OCI-LY3 (cell line): ENCODE data around the gene MBOAT7.

ENCODE experiments used
- H2AFZ ChIP-seq: fragments of 200-600, 300-600 bp; shearing (Covaris generic); 2 replicates; pipeline ENCODE4 v1.6.0; 2014; ENCODE audit warnings: antibody characterized with exemption, low read depth, low read length
- H3K27ac ChIP-seq: fragments of 200-600, 300-600 bp; sonication (generic); 2 replicates; pipeline ENCODE4 v1.5.1; 2014; ENCODE audit warnings: mild to moderate bottlenecking, low read length, moderate library complexity, mixed read lengths
- H3K27me3 ChIP-seq: fragments of 200-600, 300-600 bp; sonication (generic); 2 replicates; pipeline ENCODE4 v1.6.1; 2014; ENCODE audit warnings: low read depth, low read length, mixed read lengths
- H3K36me3 ChIP-seq: fragments of 200-600, 300-600 bp; sonication (generic); replicated peaks from 2 replicates; pipeline ENCODE3; 2014; ENCODE audit warnings: low read depth, low read length, mixed read lengths
- H3K4me1 ChIP-seq: fragments of 300-600, 200-600 bp; sonication (generic); 2 replicates; pipeline ENCODE4 v1.6.1; 2014; ENCODE audit warnings: low read length, mixed read lengths
- H3K4me2 ChIP-seq: fragments of 200-600, 300-600 bp; sonication (generic); 2 replicates; pipeline ENCODE4 v1.6.1; 2014; ENCODE audit warnings: low read length, mixed read lengths
- H3K4me3 ChIP-seq: fragments of 300-600, 200-600 bp; sonication (generic); 2 replicates; pipeline ENCODE4 v1.5.1; 2014; ENCODE audit warnings: antibody characterized with exemption, mild to moderate bottlenecking, low read length, moderate library complexity
- H3K79me2 ChIP-seq: fragments of 300-600, 200-600 bp; shearing (Covaris generic); 2 replicates; pipeline ENCODE4 v1.6.1; 2014; ENCODE audit warnings: mild to moderate bottlenecking, low read length, mixed read lengths
- H3K9ac ChIP-seq: fragments of 300-600, 200-600 bp; shearing (Covaris generic); 2 replicates; pipeline ENCODE4 v1.6.0; 2014; ENCODE audit warnings: mild to moderate bottlenecking, low read length, moderate library complexity
- H3K9me3 ChIP-seq: fragments of 200-600, 300-600 bp; shearing (Covaris generic); 2 replicates; pipeline ENCODE4 v1.6.1; 2014; ENCODE audit warnings: low read length, mixed read lengths; ENCODE audit not compliant: insufficient read depth
- H4K20me1 ChIP-seq: fragments of 200-600, 300-600 bp; sonication (generic); 2 replicates; pipeline ENCODE4 v1.6.1; 2016; ENCODE audit warnings: low read length, mixed read lengths; ENCODE audit not compliant: insufficient read depth
- EZH2phosphoT487 ChIP-seq: fragments of 200-600 bp; shearing (Covaris generic); IDR thresholded peaks from 2 replicates; pipeline ENCODE4 v1.6.1; 2018; ENCODE audit warnings: antibody characterized with exemption, mixed run types, low read depth
- TF ChIP-seq, protein P1 (sequence below): fragments of 200-600, 300-600 bp; sonication (generic); IDR thresholded peaks from 2 replicates; pipeline ENCODE4 v1.5.1; 2014; ENCODE audit warnings: antibody characterized with exemption, low read length, low read depth

The MBOAT7 gene

GRCh38 chr19:54168174-54168917 is 21.0 kb downstream of the MBOAT7 start:
- Histone ChIP-seq H3K27me3 (no peaks in the 10 kb centered on the region), H3K9me3 (no peaks in the 10 kb centered on the region), H2AFZ (peak overlapping the region; percentile 53; the same call in 1 of the 2 replicates), H3K36me3 (no peaks in the 10 kb centered on the region), H3K4me3 (peak overlapping the region; percentile 60), H3K4me2 (peak overlapping the region; percentile 72), H4K20me1 (no peaks in the 10 kb centered on the region), H3K9ac (peak overlapping the region; percentile 20; the same call in 1 of the 2 replicates), H3K79me2 (no peaks in the 10 kb centered on the region), H3K4me1 (peaks cover 7% of the 10 kb centered on the region; the same call in 1 of the 2 replicates), H3K27ac (no peak overlapping the region)
- TF ChIP-seq, protein P1, sequence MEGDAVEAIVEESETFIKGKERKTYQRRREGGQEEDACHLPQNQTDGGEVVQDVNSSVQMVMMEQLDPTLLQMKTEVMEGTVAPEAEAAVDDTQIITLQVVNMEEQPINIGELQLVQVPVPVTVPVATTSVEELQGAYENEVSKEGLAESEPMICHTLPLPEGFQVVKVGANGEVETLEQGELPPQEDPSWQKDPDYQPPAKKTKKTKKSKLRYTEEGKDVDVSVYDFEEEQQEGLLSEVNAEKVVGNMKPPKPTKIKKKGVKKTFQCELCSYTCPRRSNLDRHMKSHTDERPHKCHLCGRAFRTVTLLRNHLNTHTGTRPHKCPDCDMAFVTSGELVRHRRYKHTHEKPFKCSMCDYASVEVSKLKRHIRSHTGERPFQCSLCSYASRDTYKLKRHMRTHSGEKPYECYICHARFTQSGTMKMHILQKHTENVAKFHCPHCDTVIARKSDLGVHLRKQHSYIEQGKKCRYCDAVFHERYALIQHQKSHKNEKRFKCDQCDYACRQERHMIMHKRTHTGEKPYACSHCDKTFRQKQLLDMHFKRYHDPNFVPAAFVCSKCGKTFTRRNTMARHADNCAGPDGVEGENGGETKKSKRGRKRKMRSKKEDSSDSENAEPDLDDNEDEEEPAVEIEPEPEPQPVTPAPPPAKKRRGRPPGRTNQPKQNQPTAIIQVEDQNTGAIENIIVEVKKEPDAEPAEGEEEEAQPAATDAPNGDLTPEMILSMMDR: peak; percentile 81
- no peak for TF ChIP-seq EZH2phosphoT487

DNA sequence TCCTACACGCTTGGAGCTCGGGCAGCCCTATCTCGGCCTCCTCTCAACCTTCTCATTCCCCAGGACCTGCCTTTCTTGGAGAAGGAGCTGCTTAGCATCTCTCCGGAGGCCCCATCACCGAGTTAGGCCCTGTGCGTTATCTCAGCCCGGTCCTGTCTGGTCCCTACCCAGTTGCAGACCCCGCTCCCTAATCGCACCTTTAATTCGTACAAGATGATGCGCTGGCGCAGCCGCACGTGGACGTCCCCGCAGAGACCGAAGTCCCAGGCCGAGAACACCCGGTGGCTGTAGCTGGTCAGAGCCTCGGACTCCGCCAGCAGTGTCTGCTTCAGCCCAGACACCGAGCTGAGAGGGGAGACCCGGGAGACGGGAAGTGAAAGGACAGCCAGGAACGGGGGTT is 24.2 kb downstream of the MBOAT7 start:
- Histone ChIP-seq H3K79me2 (peaks cover 9% of the 10 kb centered on the region; the same call in 1 of the 2 replicates), H3K9ac (no peak overlapping the region)

DNA sequence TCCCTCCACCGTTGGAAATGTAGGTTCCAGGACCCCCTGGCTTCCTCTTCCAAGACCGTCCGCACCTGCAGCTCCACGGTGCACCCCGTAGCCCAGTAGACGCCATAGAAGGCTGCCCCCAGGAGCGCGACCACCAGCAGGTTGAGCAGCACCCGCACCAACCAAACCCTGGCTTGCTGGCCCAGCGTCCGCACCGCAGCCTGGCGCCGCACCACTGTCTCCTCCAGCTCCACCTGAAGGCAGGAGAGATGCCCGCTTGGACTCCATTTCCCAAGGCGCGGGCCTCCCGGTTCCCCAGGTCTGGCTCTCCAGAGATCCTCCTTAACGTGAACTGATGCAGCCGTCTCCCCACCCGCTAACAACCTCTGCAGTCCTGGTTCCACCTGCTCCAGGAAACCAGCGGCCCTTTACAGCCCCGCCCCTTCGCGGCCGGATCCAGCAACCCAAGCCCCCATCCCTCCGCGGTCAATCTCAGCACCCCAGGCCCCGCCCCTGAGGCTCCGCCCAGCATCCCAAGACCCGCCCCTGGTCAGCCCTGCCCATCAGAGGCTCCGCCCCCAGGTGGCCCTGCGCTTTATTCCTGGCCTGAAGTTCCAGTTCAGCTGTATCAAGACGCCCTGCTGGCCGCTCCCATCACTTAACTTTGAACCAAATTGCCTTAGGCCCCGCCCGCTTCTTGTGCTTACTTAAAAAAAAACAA is 24.9 kb downstream of the MBOAT7 start:
- no peak overlapping the region for H3K4me3 ChIP-seq
- H3K79me2 ChIP-seq: peaks cover 9% of the 10 kb centered on the region; the same call in 1 of the 2 replicates
- H3K4me2 ChIP-seq: no peak overlapping the region
- no peak for TF ChIP-seq EZH2phosphoT487
- TF ChIP-seq, protein P1: no peak
- H3K27me3 ChIP-seq: no peaks in the 10 kb centered on the region
- no peak overlapping the region for H2AFZ ChIP-seq
- no peak overlapping the region for H3K27ac ChIP-seq
- H3K9me3 ChIP-seq: no peaks in the 10 kb centered on the region
- H3K4me1 ChIP-seq: peaks cover 10% of the 10 kb centered on the region
- no peak overlapping the region for H3K9ac ChIP-seq
- peaks cover 6% of the 10 kb centered on the region for H3K36me3 ChIP-seq
- H4K20me1 ChIP-seq: no peaks in the 10 kb centered on the region

More for the DNA sequence above, 24.2 kb downstream of the MBOAT7 start:
- H3K36me3 ChIP-seq: peaks cover 6% of the 10 kb centered on the region
- H3K9me3 ChIP-seq: no peaks in the 10 kb centered on the region
- H3K27me3 ChIP-seq: no peaks in the 10 kb centered on the region
- no peak overlapping the region for H3K27ac ChIP-seq
- H4K20me1 ChIP-seq: no peaks in the 10 kb centered on the region
- TF ChIP-seq, protein P1: no peak
- no peak for TF ChIP-seq EZH2phosphoT487
- no peak overlapping the region for H2AFZ ChIP-seq
- no peak overlapping the region for H3K4me3 ChIP-seq
- no peak overlapping the region for H3K4me2 ChIP-seq
- H3K4me1 ChIP-seq: peaks cover 10% of the 10 kb centered on the region

GRCh38 chr19:54162884-54163283 is 26.5 kb downstream of the MBOAT7 start:
- H3K9me3 ChIP-seq: no peaks in the 10 kb centered on the region
- TF ChIP-seq, protein P1: no peak
- no peak for TF ChIP-seq EZH2phosphoT487
- H3K36me3 ChIP-seq: peaks cover 10% of the 10 kb centered on the region
- no peak overlapping the region for H3K9ac ChIP-seq
- no peaks in the 10 kb centered on the region for H3K27me3 ChIP-seq
- no peak overlapping the region for H3K4me3 ChIP-seq
- no peak overlapping the region for H3K27ac ChIP-seq
- no peak overlapping the region for H3K4me2 ChIP-seq
- H2AFZ ChIP-seq: no peak overlapping the region
- peaks cover 18% of the 10 kb centered on the region for H3K4me1 ChIP-seq
- H4K20me1 ChIP-seq: no peaks in the 10 kb centered on the region
- H3K79me2 ChIP-seq: peaks cover 18% of the 10 kb centered on the region
